ENCODE results near the gene KCNQ5. TPM values are rescaled to one million over a fixed set of nuclear protein-coding genes. Genes with fewer than 3 reads are reported as not detected.
"Not testable (repeated sequence)": the region's sequence is repeated elsewhere in the genome, so short reads cannot be mapped to it uniquely, and the experiment has no call there.

The KCNQ5 gene
- total RNA-seq, 2 donors from 2014 or later: 0.22 to 0.56 TPM

GRCh38 chr6:72974276-72974675 lies 352.4 kb downstream of the KCNQ5 start:
- H3K9ac ChIP-seq (ENCODE audit: low read depth in 2 of 2, low read length in 2 of 2): no peak overlapping the region
- intact Hi-C loops (cut with DNase I): no loop called here
- DNase-seq: no peak

GRCh38 chr6:72975352-72975752 lies 353.5 kb downstream of the KCNQ5 start:
- no peaks in the 10 kb centered on the region for H3K4me1 ChIP-seq
- no peak for DNase-seq
- no peaks in the 10 kb centered on the region for H3K36me3 ChIP-seq
- no peak overlapping the region for H3K9ac ChIP-seq (ENCODE audit: low read depth in 2 of 2, low read length in 2 of 2)
- TF ChIP-seq CTCF (IDR thresholded peaks at IDR 0.05): no peak
- no peaks in the 10 kb centered on the region for H3K9me3 ChIP-seq
- H3K4me3 ChIP-seq: no peak overlapping the region
- intact Hi-C loops (cut with DNase I): no loop called here
- no peak overlapping the region for H3K27ac ChIP-seq
- H3K27me3 ChIP-seq: no peaks in the 10 kb centered on the region

More at GRCh38 chr6:72974276-72974675, 352.4 kb downstream of the KCNQ5 start:
- H3K27ac ChIP-seq: no peak overlapping the region
- H3K36me3 ChIP-seq: no peaks in the 10 kb centered on the region
- no peak overlapping the region for H3K4me3 ChIP-seq
- H3K4me1 ChIP-seq: no peaks in the 10 kb centered on the region
- H3K27me3 ChIP-seq: no peaks in the 10 kb centered on the region
- TF ChIP-seq CTCF (IDR thresholded peaks at IDR 0.05): no peak
- H3K9me3 ChIP-seq: no peaks in the 10 kb centered on the region

GRCh38 chr6:72976484-72976883 lies 354.6 kb downstream of the KCNQ5 start:
- intact Hi-C loops (cut with DNase I): no loop called here
- DNase-seq: no peak

GRCh38 chr6:72977114-72977513 lies 355.2 kb downstream of the KCNQ5 start:
- no peak for DNase-seq
- Histone ChIP-seq H3K27ac (no peak overlapping the region), H3K27me3 (no peaks in the 10 kb centered on the region), H3K4me1 (no peaks in the 10 kb centered on the region), H3K9me3 (no peaks in the 10 kb centered on the region), H3K9ac (ENCODE audit: low read depth in 2 of 2, low read length in 2 of 2) (no peak overlapping the region), H3K4me3 (no peak overlapping the region), H3K36me3 (no peaks in the 10 kb centered on the region)
- TF ChIP-seq CTCF (IDR thresholded peaks at IDR 0.05): no peak
- intact Hi-C loops (cut with DNase I): no loop called here

More at GRCh38 chr6:72976484-72976883, 354.6 kb downstream of the KCNQ5 start:
- Histone ChIP-seq H3K36me3 (no peaks in the 10 kb centered on the region), H3K9me3 (no peaks in the 10 kb centered on the region), H3K27ac (no peak overlapping the region), H3K4me1 (no peaks in the 10 kb centered on the region), H3K4me3 (no peak overlapping the region), H3K27me3 (no peaks in the 10 kb centered on the region), H3K9ac (ENCODE audit: low read depth in 2 of 2, low read length in 2 of 2) (no peak overlapping the region)
- no peak for TF ChIP-seq CTCF (IDR thresholded peaks at IDR 0.05)

GRCh38 chr6:72978808-72979207 lies 356.9 kb downstream of the KCNQ5 start:
- H3K27ac ChIP-seq; intact Hi-C loops (cut with DNase I); H3K9me3 ChIP-seq; DNase-seq; H3K4me1 ChIP-seq; H3K36me3 ChIP-seq; H3K27me3 ChIP-seq; H3K4me3 ChIP-seq; H3K9ac ChIP-seq (ENCODE audit: low read depth in 2 of 2, low read length in 2 of 2): not testable (repeated sequence)

GRCh38 chr6:72984189-72984831 lies 362.4 kb downstream of the KCNQ5 start:
- H3K4me1 ChIP-seq; H3K27ac ChIP-seq; H3K9me3 ChIP-seq; H3K27me3 ChIP-seq; H3K9ac ChIP-seq (ENCODE audit: low read depth in 2 of 2, low read length in 2 of 2); H3K36me3 ChIP-seq; H3K4me3 ChIP-seq; DNase-seq; intact Hi-C loops (cut with DNase I): not testable (repeated sequence)
